Keratinocyte (primary cell): ENCODE measurements around the gene PRKAR1A.
"Not testable (repeated sequence)": the region's sequence is repeated elsewhere in the genome, so short reads cannot be mapped to it uniquely, and the experiment has no call there.

Source experiments
- CTCF ChIP-seq, 3 experiments: IDR thresholded peaks in 1 of 3; conservative IDR thresholded peaks in 1 of 3; optimal IDR thresholded peaks in 1 of 3; 2 replicates in 2 of 3; 3 replicates in 1 of 3; pipeline versions ENCODE3 to v1.5.1; 2011; ENCODE audit warnings: low read length in 3 of 3, mild to moderate bottlenecking in 3 of 3, moderate library complexity in 2 of 3, control low read depth in 1 of 3, inconsistent platforms in 1 of 3; ENCODE audit not compliant: insufficient read depth in 2 of 3; ENCODE audit errors: extremely low read depth in 1 of 3
- EZH2 ChIP-seq: IDR thresholded peaks from one replicate; pipeline ENCODE4 v1.6.1; 2012; ENCODE audit warnings: inconsistent platforms, mild to moderate bottlenecking, low read length, moderate library complexity

GRCh38 chr17:68517605-68518004 lies 5.4 kb downstream of the PRKAR1A start:
- not testable (repeated sequence) for TF ChIP-seq CTCF (optimal IDR thresholded peaks at IDR 0.05 in 1 of 3, IDR thresholded peaks at IDR 0.05 in 1 of 3, conservative IDR thresholded peaks at IDR 0.05 in 1 of 3; ENCODE audit: extremely low read depth in 1 of 3, insufficient read depth in 2 of 3, low read length in 3 of 3); EZH2
